Stimulated activated CD4-positive, alpha-beta T cell treated with anti-CD3 and anti-CD28 coated beads, Interleukin-15, amount 100 ng/mL, for 48 hours (primary cell): ENCODE results near the gene LRRC40.
"Not testable (repeated sequence)": the region's sequence is repeated elsewhere in the genome, so short reads cannot be mapped to it uniquely, and the experiment has no call there.

ENCODE experiments used
- DNase-seq, 2 donors: peaks; one replicate each; pipeline ENCODE4 v3.0.0-alpha.2; 2020; ENCODE audit warnings: low read depth in 2 of 2

Gene LRRC40

GRCh38 chr1:70202173-70202758, 3.1 kb downstream of the LRRC40 start:
- DNase-seq: no peak

- no peak for DNase-seq
Measured at GRCh38 chr1:70200065-70200464, 5.3 kb downstream of the LRRC40 start.

GRCh38 chr1:70196333-70196732, 9.0 kb downstream of the LRRC40 start:
- DNase-seq: no peak

- no peak for DNase-seq
Measured at GRCh38 chr1:70195342-70195741, 10.0 kb downstream of the LRRC40 start.

GRCh38 chr1:70194601-70195000, 10.8 kb downstream of the LRRC40 start:
- DNase-seq: no peak

- DNase-seq: not testable (repeated sequence)
Measured at GRCh38 chr1:70192446-70192845, 12.9 kb downstream of the LRRC40 start.

GRCh38 chr1:70190180-70190579, 15.2 kb downstream of the LRRC40 start:
- no peak for DNase-seq

- DNase-seq: no peak
Measured at GRCh38 chr1:70188522-70188921, 16.9 kb downstream of the LRRC40 start.

GRCh38 chr1:70185181-70185580, 20.2 kb downstream of the LRRC40 start:
- not testable (repeated sequence) for DNase-seq

GRCh38 chr1:70171512-70171911, 33.9 kb downstream of the LRRC40 start:
- no peak for DNase-seq

GRCh38 chr1:70169018-70169839, 36.1 kb downstream of the LRRC40 start:
- no peak for DNase-seq

GRCh38 chr1:70168283-70168682, 37.1 kb downstream of the LRRC40 start:
- DNase-seq: no peak

GRCh38 chr1:70164350-70164749, 41.0 kb downstream of the LRRC40 start:
- DNase-seq: no peak

GRCh38 chr1:70156529-70157120, 48.8 kb downstream of the LRRC40 start:
- DNase-seq: no peak

GRCh38 chr1:70153739-70154138, 51.6 kb downstream of the LRRC40 start:
- no peak for DNase-seq

- no peak for DNase-seq
Measured at GRCh38 chr1:70150444-70150843, 54.9 kb downstream of the LRRC40 start.

- no peak for DNase-seq
Measured at GRCh38 chr1:70146488-70146887, 58.9 kb downstream of the LRRC40 start.

- no peak for DNase-seq
Measured at GRCh38 chr1:70143048-70143659, 62.2 kb downstream of the LRRC40 start.

- DNase-seq: no peak
Measured at GRCh38 chr1:70142075-70142474, 63.3 kb downstream of the LRRC40 start.

GRCh38 chr1:70140894-70141293, 64.5 kb downstream of the LRRC40 start:
- DNase-seq: no peak

GRCh38 chr1:70140343-70140742, 65.0 kb downstream of the LRRC40 start:
- DNase-seq: no peak

- DNase-seq: no peak
Measured at GRCh38 chr1:70134148-70134547, 71.2 kb downstream of the LRRC40 start.

- no peak for DNase-seq
Measured at GRCh38 chr1:70117046-70117445, 88.3 kb downstream of the LRRC40 start.
